Heart left ventricle (tissue), 16 donors: ENCODE measurements around the gene S100A11. TPM values are rescaled to one million over a fixed set of nuclear protein-coding genes. Genes with fewer than 3 reads are reported as not detected.

Experiments used
- ATAC-seq, 4 donors: fragments of 200-7000 bp; cut with Tn5 transposase; one replicate each; pipeline ENCODE4 v1.9.1; 2020 to 2022; ENCODE audit warnings: moderate library complexity in 4 of 4, mild to moderate bottlenecking in 3 of 4, moderate number of reproducible peaks in 1 of 4
- DNase-seq, 5 donors: peaks; one replicate each; pipeline ENCODE4 v3.0.0-alpha.2; 2020
- H3K27ac ChIP-seq, 12 donors: fragments of 200-600 bp; sonication (generic) in 4 of 12; one replicate each; pipeline versions ENCODE4 v1.5.0 to v1.8.0; 2016 to 2022; ENCODE audit warnings: mild to moderate bottlenecking in 2 of 12
- H3K27me3 ChIP-seq, 9 donors: fragments of 200-600 bp; sonication (generic) in 2 of 9; one replicate each; pipeline versions ENCODE4 v1.5.1 to v1.8.0; 2016 to 2022; ENCODE audit warnings: mild to moderate bottlenecking in 3 of 9
- H3K36me3 ChIP-seq, 9 donors: fragments of 200-600 bp; sonication (generic) in 2 of 9; one replicate each; pipeline versions ENCODE4 v1.5.0 to v1.8.0; 2018 to 2022; ENCODE audit warnings: mild to moderate bottlenecking in 2 of 9
- H3K4me1 ChIP-seq, 12 donors: fragments of 200-600 bp; sonication (generic) in 4 of 12; one replicate each; pipeline versions ENCODE4 v1.5.0 to v1.8.0; 2016 to 2022; ENCODE audit warnings: mild to moderate bottlenecking in 3 of 12
- H3K4me3 ChIP-seq, 12 donors: fragments of 200-600 bp; sonication (generic) in 4 of 12; one replicate each; pipeline versions ENCODE4 v1.5.0 to v1.8.0; 2017 to 2022; ENCODE audit warnings: mild to moderate bottlenecking in 9 of 12, moderate library complexity in 4 of 12
- H3K9me3 ChIP-seq, 12 donors: fragments of 200-600 bp; sonication (generic) in 4 of 12; one replicate each; pipeline versions ENCODE4 v1.5.0 to v1.8.0; 2016 to 2022; ENCODE audit warnings: mild to moderate bottlenecking in 1 of 12
- CTCF ChIP-seq, 12 donors: fragments of 200-600 bp; sonication (generic) in 4 of 12; IDR thresholded peaks; one replicate each; pipeline versions ENCODE4 v1.5.0 to v1.8.0; 2018 to 2022; ENCODE audit warnings: antibody characterized with exemption in 12 of 12, mild to moderate bottlenecking in 5 of 12
- POLR2A ChIP-seq, 2 donors: fragments of 450-650 bp; IDR thresholded peaks; one replicate each; pipeline ENCODE4 v1.6.1; 2017; ENCODE audit warnings: antibody characterized with exemption in 2 of 2, mild to moderate bottlenecking in 2 of 2, moderate library complexity in 2 of 2
- WGBS, 4 donors: extraction: QIAGEN DNeasy Blood & Tissue Kit in 2 of 4; methylation state at CpG; one replicate each; pipeline versions ENCODE4 v1.1.5 to v1.1.7; 2013 to 2018; 5-methylcytosine and 5-hydroxymethylcytosine counted together
- intact Hi-C, 10 donors: fragments of 100-400 bp; cut with DNase I; formaldehyde crosslinking; loops; one replicate each; pipeline versions ENCODE4 v1.11.1 to v1.14.2; 2022
- polyA plus RNA-seq, 2 donors: library from polyadenylated mRNA; stranded (reverse); fragments of 200-250 nt; gene quantifications; one replicate each; pipeline ENCODE4 v1.2.3, GENCODE V29; 2013
- total RNA-seq, 9 donors: library from RNA; depleted of rRNA in 2 of 9; stranded (reverse); fragments of >200 nt in 2 of 9; fragmentation: NEBNext Ultra II Directional in 3 of 9; extraction: Animal tissue kit (Norgen Biotek cat#: 25700) in 3 of 9; gene quantifications; one replicate each; pipeline versions ENCODE4 v1.1.0 to v1.2.4, GENCODE V29; 2016 to 2023
- donor health status: ischemic (EF 13 %, LVEDD 7.1; RV severe dilation, severe dysfunction).
- donor health status: healthy with polysubstance abuse.
- donor health status: DM: no; HTN: yes; CAD: no.
- donor health status: DM: no; HTN: no; CAD: no.
- donor health status: ischemic (EF 25% LVEDD 6.9; RV normal size, moderate dysfunction).
- donor health status: ischemic (EF 25% LVEDD 5.7; RV mildly dilated, moderate dysfunction).
- donor health status: healthy.
- donor health status: DM: yes; HTN: yes; CAD: no.
- donor health status: ischemic (EF 35%, LVEDD 5.7; RV mildly dilated, moderate dysfunction).
- donor health status: nonischemic (EF 11% LVEDD 7.7; RV severe dilation, severe dysfunction).
- donor health status: DM: yes; HTN: yes; CAD: no.
- donor health status: PGD.
- donor health status: ischemic (EF 29% LVEDD 5.4; RV normal size, mild dysfunction).
- donor health status: nonischemic (EF 23%, LVEDD 6.1; RV moderate dilation, normal function).

The S100A11 gene
- total and polyA plus RNA-seq, 11 donors: 44.9 to 571 (median 114) TPM

- 95 to 99% (median 96%) methylated on average over 1 of the region's 1 CpG for WGBS, 4 donors
- Histone ChIP-seq H3K27me3 (no peaks in the 10 kb centered on the region), H3K9me3 (no peaks in the 10 kb centered on the region), H3K4me1 (peaks cover 0 to 47% (median 16%) of the 10 kb centered on the region in 12 donors), H3K36me3 (no peaks in the 10 kb centered on the region), H3K27ac (no peak overlapping the region), H3K4me3 (no peak overlapping the region)
- DNase-seq (no peak), ATAC-seq (no peak)
- intact Hi-C loops: loop anchor here in 5 of 10 donors (1.0 to 5.0 kb wide), 5 partner anchors 29 to 110 kb away; no protein-coding TSS in a partner anchor
- no peak for TF ChIP-seq CTCF (IDR thresholded peaks at IDR 0.05)
- no peak for TF ChIP-seq POLR2A (IDR thresholded peaks at IDR 0.05)
Measured at GRCh38 chr1:151997284-151997570, 39.6 kb downstream of the S100A11 start.

GRCh38 chr1:151995774-151996173, 41.0 kb downstream of the S100A11 start:
- 61 to 85% (median 78%) methylated on average over 2 of the region's 2 CpGs for WGBS, 4 donors
- intact Hi-C loops: loop anchor here in 5 of 10 donors (1.0 to 5.0 kb wide), 6 partner anchors 27 to 108 kb away; no protein-coding TSS in a partner anchor
- no peaks in the 10 kb centered on the region for H3K9me3 ChIP-seq
- no peak overlapping the region for H3K4me3 ChIP-seq
- no peak for DNase-seq
- H3K27ac ChIP-seq: peak overlapping the region in 1 of 12 donors; percentile 1
- TF ChIP-seq CTCF (IDR thresholded peaks at IDR 0.05): no peak
- no peak for TF ChIP-seq POLR2A (IDR thresholded peaks at IDR 0.05)
- H3K27me3 ChIP-seq: no peaks in the 10 kb centered on the region
- peaks cover 0 to 47% (median 23%) of the 10 kb centered on the region in 12 donors for H3K4me1 ChIP-seq
- ATAC-seq: no peak
- no peaks in the 10 kb centered on the region for H3K36me3 ChIP-seq

- Histone ChIP-seq H3K27me3 (no peaks in the 10 kb centered on the region), H3K36me3 (no peaks in the 10 kb centered on the region), H3K27ac (peak overlapping the region in 6 of 12 donors; percentile 0 to 97 (median 93)), H3K9me3 (no peaks in the 10 kb centered on the region), H3K4me1 (peaks cover 4 to 47% (median 31%) of the 10 kb centered on the region in 12 donors), H3K4me3 (no peak overlapping the region)
- DNase-seq: no peak
- TF ChIP-seq POLR2A (IDR thresholded peaks at IDR 0.05) (no peak), CTCF (IDR thresholded peaks at IDR 0.05) (no peak)
- 70 to 77% (median 71%) methylated on average over 6 of the region's 6 CpGs for WGBS, 4 donors
- peak in 1 of 4 donors; percentile 5 for ATAC-seq
- intact Hi-C loops: loop anchor here in 4 of 10 donors (2.0 to 5.0 kb wide), 4 partner anchors 26 to 108 kb away; no protein-coding TSS in a partner anchor
Measured at GRCh38 chr1:151994956-151995355, 41.8 kb downstream of the S100A11 start.

- WGBS, 4 donors: 2 to 5% (median 3%) methylated on average over 12 to 69 of the region's 69 CpGs
- DNase-seq (peak; percentile 85 to 92 (median 88)), ATAC-seq (peak; percentile 71 to 89 (median 85))
- Histone ChIP-seq H3K4me1 (peaks cover 8 to 56% (median 42%) of the 10 kb centered on the region in 12 donors), H3K27ac (peak within 1 kb of the TSS; percentile 87 to 97 (median 92)), H3K27me3 (no peaks in the 10 kb centered on the region), H3K36me3 (no peaks in the 10 kb centered on the region), H3K9me3 (no peaks in the 10 kb centered on the region), H3K4me3 (peak within 1 kb of the TSS; percentile 70 to 97 (median 86))
- intact Hi-C loops: loop anchor here in 4 of 10 donors (2.0 to 5.0 kb wide), 2 partner anchors 25 to 47 kb away; no protein-coding TSS in a partner anchor
- TF ChIP-seq CTCF (IDR thresholded peaks at IDR 0.05): no peak
- peak in 1 of 2 donors; percentile 77 for TF ChIP-seq POLR2A (IDR thresholded peaks at IDR 0.05)
Measured at GRCh38 chr1:151993734-151994496, 42.9 kb downstream of the S100A11 start, which contains the start of gene S100A10. Gene S100A10 (minus strand): TSS chr1:151993859. CDS start chr1:151986230, 7,629 bp downstream.
